ENCODE data around the gene GLS.

Gene GLS

DNA sequence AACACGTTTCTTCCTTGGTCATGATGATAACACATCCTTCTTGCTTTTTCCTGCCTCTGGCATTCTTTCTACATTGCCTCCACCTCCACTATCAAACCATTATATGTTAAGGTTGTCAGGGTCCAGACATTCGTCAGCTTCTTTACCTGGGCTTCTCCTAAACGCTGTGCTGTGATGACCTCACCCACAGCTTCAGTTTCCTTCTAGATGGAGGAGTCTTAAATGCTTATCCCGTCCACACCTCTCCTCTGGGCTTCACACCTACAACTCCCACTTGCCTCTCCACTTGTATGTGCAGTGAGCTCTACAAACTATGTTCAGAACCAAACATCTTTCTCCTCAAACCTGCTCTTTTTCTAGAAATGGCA is 134.0 kb downstream of the GLS start:
- DNase-seq (ENCODE audit: low spot score) = no peak
